ENCODE data around the gene TRAPPC2.

TRAPPC2 gene

GRCh38 chrX:13734278-13735172, at the start of gene TRAPPC2, which contains the start of gene OFD1:
Gene TRAPPC2, minus strand, starts transcription at chrX:13734620. Its CDS starts 14,657 bp downstream, at chrX:13719963.
Gene OFD1, plus strand, starts transcription at chrX:13734748. Its CDS starts 324 bp downstream, at chrX:13735072.
- H3K9me3 ChIP-seq (ENCODE audit: low read depth, low read length): no peaks in the 10 kb centered on the region
- H3K9ac ChIP-seq (ENCODE audit: insufficient read length): peak within 1 kb of the TSS; percentile 96
- TF ChIP-seq FOXP2 (optimal IDR thresholded peaks at IDR 0.05; ENCODE audit: control extremely low read depth, extremely low read length, insufficient read depth) (no peak), POLR2AphosphoS5 (IDR thresholded peaks at IDR 0.05; ENCODE audit: borderline replicate concordance, low read depth, low read length) (peak; percentile 93)
- H3K4me3 ChIP-seq: peak within 1 kb of the TSS; percentile 97
- peaks cover 23% of the 10 kb centered on the region for H3K36me3 ChIP-seq (ENCODE audit: insufficient read depth, low read length)
- peak; percentile 76 for DNase-seq (ENCODE audit: low read depth, low spot score)
- peak within 1 kb of the TSS; percentile 56; the same call in 1 of the 2 replicates for H3K27ac ChIP-seq

- TF ChIP-seq FOXP2 (optimal IDR thresholded peaks at IDR 0.05; ENCODE audit: control extremely low read depth, extremely low read length, insufficient read depth): no peak
- no peak for TF ChIP-seq EZH2 (IDR thresholded peaks at IDR 0.05)
- TF ChIP-seq POLR2AphosphoS5 (IDR thresholded peaks at IDR 0.05; ENCODE audit: borderline replicate concordance, low read depth, low read length): no peak
- Histone ChIP-seq H3K27ac (no peak overlapping the region), H3K9me3 (ENCODE audit: low read depth, low read length) (no peaks in the 10 kb centered on the region), H3K9ac (ENCODE audit: insufficient read length) (no peak overlapping the region), H3K4me3 (no peak overlapping the region), H3K36me3 (ENCODE audit: insufficient read depth, low read length) (peaks cover 2% of the 10 kb centered on the region; the same call in 1 of the 2 replicates)
- no peak for DNase-seq (ENCODE audit: low read depth, low spot score)
Measured at GRCh38 chrX:13780868-13781427, 46.5 kb upstream of the TRAPPC2 start.

GRCh38 chrX:13778916-13779315, 44.5 kb upstream of the TRAPPC2 start:
- Histone ChIP-seq H3K36me3 (ENCODE audit: insufficient read depth, low read length) (peaks cover 22% of the 10 kb centered on the region), H3K27ac (no peak overlapping the region), H3K9ac (ENCODE audit: insufficient read length) (no peak overlapping the region), H3K4me3 (no peak overlapping the region), H3K9me3 (ENCODE audit: low read depth, low read length) (no peaks in the 10 kb centered on the region)
- TF ChIP-seq POLR2AphosphoS5 (IDR thresholded peaks at IDR 0.05; ENCODE audit: borderline replicate concordance, low read depth, low read length): no peak
- DNase-seq (ENCODE audit: low read depth, low spot score): no peak

GRCh38 chrX:13776387-13776786, 42.0 kb upstream of the TRAPPC2 start:
- Histone ChIP-seq H3K4me3 (no peak overlapping the region), H3K9me3 (ENCODE audit: low read depth, low read length) (no peaks in the 10 kb centered on the region), H3K36me3 (ENCODE audit: insufficient read depth, low read length) (peaks cover 22% of the 10 kb centered on the region), H3K9ac (ENCODE audit: insufficient read length) (no peak overlapping the region), H3K27ac (no peak overlapping the region)
- no peak for TF ChIP-seq POLR2AphosphoS5 (IDR thresholded peaks at IDR 0.05; ENCODE audit: borderline replicate concordance, low read depth, low read length)
- TF ChIP-seq EZH2 (IDR thresholded peaks at IDR 0.05): no peak
- no peak for TF ChIP-seq FOXP2 (optimal IDR thresholded peaks at IDR 0.05; ENCODE audit: control extremely low read depth, extremely low read length, insufficient read depth)
- DNase-seq (ENCODE audit: low read depth, low spot score): no peak

- TF ChIP-seq POLR2AphosphoS5 (IDR thresholded peaks at IDR 0.05; ENCODE audit: borderline replicate concordance, low read depth, low read length) (no peak), FOXP2 (optimal IDR thresholded peaks at IDR 0.05; ENCODE audit: control extremely low read depth, extremely low read length, insufficient read depth) (no peak), EZH2 (IDR thresholded peaks at IDR 0.05) (no peak)
- H3K36me3 ChIP-seq (ENCODE audit: insufficient read depth, low read length): peaks cover 22% of the 10 kb centered on the region
- DNase-seq (ENCODE audit: low read depth, low spot score): no peak
- H3K4me3 ChIP-seq: no peak overlapping the region
- H3K9ac ChIP-seq (ENCODE audit: insufficient read length): no peak overlapping the region
- H3K9me3 ChIP-seq (ENCODE audit: low read depth, low read length): no peaks in the 10 kb centered on the region
- no peak overlapping the region for H3K27ac ChIP-seq
Measured at GRCh38 chrX:13775837-13776236, 41.4 kb upstream of the TRAPPC2 start.

GRCh38 chrX:13774696-13775095, 40.3 kb upstream of the TRAPPC2 start:
- no peak for TF ChIP-seq FOXP2 (optimal IDR thresholded peaks at IDR 0.05; ENCODE audit: control extremely low read depth, extremely low read length, insufficient read depth)
- TF ChIP-seq EZH2 (IDR thresholded peaks at IDR 0.05): no peak
- TF ChIP-seq POLR2AphosphoS5 (IDR thresholded peaks at IDR 0.05; ENCODE audit: borderline replicate concordance, low read depth, low read length): no peak
- Histone ChIP-seq H3K27ac (no peak overlapping the region), H3K9ac (ENCODE audit: insufficient read length) (no peak overlapping the region), H3K36me3 (ENCODE audit: insufficient read depth, low read length) (peaks cover 32% of the 10 kb centered on the region), H3K4me3 (no peak overlapping the region), H3K9me3 (ENCODE audit: low read depth, low read length) (no peaks in the 10 kb centered on the region)
- no peak for DNase-seq (ENCODE audit: low read depth, low spot score)

GRCh38 chrX:13770013-13770535, 35.7 kb upstream of the TRAPPC2 start:
- H3K36me3 ChIP-seq (ENCODE audit: insufficient read depth, low read length): peaks cover 55% of the 10 kb centered on the region
- no peak overlapping the region for H3K27ac ChIP-seq
- no peak for DNase-seq (ENCODE audit: low read depth, low spot score)
- H3K9me3 ChIP-seq (ENCODE audit: low read depth, low read length): no peaks in the 10 kb centered on the region
- no peak overlapping the region for H3K4me3 ChIP-seq
- H3K9ac ChIP-seq (ENCODE audit: insufficient read length): no peak overlapping the region
- TF ChIP-seq FOXP2 (optimal IDR thresholded peaks at IDR 0.05; ENCODE audit: control extremely low read depth, extremely low read length, insufficient read depth) (no peak), POLR2AphosphoS5 (IDR thresholded peaks at IDR 0.05; ENCODE audit: borderline replicate concordance, low read depth, low read length) (no peak), EZH2 (IDR thresholded peaks at IDR 0.05) (no peak)

GRCh38 chrX:13768939-13769338, 34.5 kb upstream of the TRAPPC2 start:
- H3K4me3 ChIP-seq: no peak overlapping the region
- no peak for TF ChIP-seq FOXP2 (optimal IDR thresholded peaks at IDR 0.05; ENCODE audit: control extremely low read depth, extremely low read length, insufficient read depth)
- TF ChIP-seq EZH2 (IDR thresholded peaks at IDR 0.05): no peak
- no peak for TF ChIP-seq POLR2AphosphoS5 (IDR thresholded peaks at IDR 0.05; ENCODE audit: borderline replicate concordance, low read depth, low read length)
- H3K27ac ChIP-seq: no peak overlapping the region
- no peaks in the 10 kb centered on the region for H3K9me3 ChIP-seq (ENCODE audit: low read depth, low read length)
- DNase-seq (ENCODE audit: low read depth, low spot score): no peak
- no peak overlapping the region for H3K9ac ChIP-seq (ENCODE audit: insufficient read length)
- peaks cover 52% of the 10 kb centered on the region for H3K36me3 ChIP-seq (ENCODE audit: insufficient read depth, low read length)

Measured in SK-N-MC (cell line).